ENCODE measurements around the gene TGDS.

- TF ChIP-seq BCL11A (IDR thresholded peaks at IDR 0.05; ENCODE audit: low read depth in 2 of 2, low read length in 2 of 2) (no peak), CTCF (IDR thresholded peaks at IDR 0.05; ENCODE audit: control extremely low read depth in 1 of 3, insufficient read depth in 1 of 3, low read depth in 1 of 3, low read length in 3 of 3) (no peak), EGR1 (IDR thresholded peaks at IDR 0.05; ENCODE audit: borderline replicate concordance, low read depth, low read length) (no peak), SAP30 (IDR thresholded peaks at IDR 0.05; ENCODE audit: insufficient read depth, insufficient replicate concordance, low read length) (no peak), EP300 (IDR thresholded peaks at IDR 0.05; ENCODE audit: borderline replicate concordance in 1 of 2, low read depth in 2 of 2, low read length in 2 of 2) (no peak), ATF3 (IDR thresholded peaks at IDR 0.05; ENCODE audit: insufficient read depth, low read depth, low read length) (no peak), USF2 (IDR thresholded peaks at IDR 0.05; ENCODE audit: low read length) (no peak), RFX5 (IDR thresholded peaks at IDR 0.05; ENCODE audit: borderline replicate concordance, low read depth, low read length) (no peak), CEBPB (IDR thresholded peaks at IDR 0.05; ENCODE audit: low read depth, low read length) (no peak), RAD21 (IDR thresholded peaks at IDR 0.05 in 1 of 2, conservative IDR thresholded peaks at IDR 0.05 in 1 of 2; ENCODE audit: low read depth in 2 of 2, low read length in 2 of 2) (no peak), POLR2A (IDR thresholded peaks at IDR 0.05; ENCODE audit: control extremely low read depth in 1 of 2, low read depth in 2 of 2, low read length in 2 of 2) (no peak), MAX (IDR thresholded peaks at IDR 0.05) (no peak)
Observed at GRCh38 chr13:94560116-94560515, 35.8 kb downstream of the TGDS start.

Data from H1 (cell line).